ENCODE measurements around the gene ITGB3BP. TPM values are rescaled to one million over a fixed set of nuclear protein-coding genes. Genes with fewer than 3 reads are reported as not detected.
"Not testable (repeated sequence)": the region's sequence is repeated elsewhere in the genome, so short reads cannot be mapped to it uniquely, and the experiment has no call there.

The ITGB3BP gene
- total RNA-seq, 1 donor, result 18.1 TPM

GRCh38 chr1:63442141-63442475 lies 80.9 kb downstream of the ITGB3BP start:
- TF ChIP-seq CTCF (IDR thresholded peaks at IDR 0.05; ENCODE audit: insufficient read depth, low read depth, low read length), result no peak
- H3K4me3 ChIP-seq (ENCODE audit: low read depth, low read length), result no peak overlapping the region
- no peak for DNase-seq (ENCODE audit: low read depth)

- no peak for TF ChIP-seq CTCF (IDR thresholded peaks at IDR 0.05; ENCODE audit: insufficient read depth, low read depth, low read length)
- no peak overlapping the region for H3K4me3 ChIP-seq (ENCODE audit: low read depth, low read length)
- DNase-seq (ENCODE audit: low read depth), result peak; percentile 34
Observed at GRCh38 chr1:63435161-63435560, 87.9 kb downstream of the ITGB3BP start.

GRCh38 chr1:63429281-63429680 lies 93.7 kb downstream of the ITGB3BP start:
- no peak for DNase-seq (ENCODE audit: low read depth)
- no peak for TF ChIP-seq CTCF (IDR thresholded peaks at IDR 0.05; ENCODE audit: insufficient read depth, low read depth, low read length)
- H3K4me3 ChIP-seq (ENCODE audit: low read depth, low read length), result no peak overlapping the region

GRCh38 chr1:63428815-63429214 lies 94.2 kb downstream of the ITGB3BP start:
- DNase-seq (ENCODE audit: low read depth), result no peak
- H3K4me3 ChIP-seq (ENCODE audit: low read depth, low read length), result no peak overlapping the region
- no peak for TF ChIP-seq CTCF (IDR thresholded peaks at IDR 0.05; ENCODE audit: insufficient read depth, low read depth, low read length)

- DNase-seq (ENCODE audit: low read depth), result no peak
- no peak overlapping the region for H3K4me3 ChIP-seq (ENCODE audit: low read depth, low read length)
- TF ChIP-seq CTCF (IDR thresholded peaks at IDR 0.05; ENCODE audit: insufficient read depth, low read depth, low read length), result no peak
Observed at GRCh38 chr1:63423649-63424048, 99.4 kb downstream of the ITGB3BP start.

GRCh38 chr1:63420746-63421145 lies 102.3 kb downstream of the ITGB3BP start:
- H3K4me3 ChIP-seq (ENCODE audit: low read depth, low read length); DNase-seq (ENCODE audit: low read depth): not testable (repeated sequence)

- DNase-seq (ENCODE audit: low read depth), result no peak
- no peak for TF ChIP-seq CTCF (IDR thresholded peaks at IDR 0.05; ENCODE audit: insufficient read depth, low read depth, low read length)
Observed at GRCh38 chr1:63418101-63418500, 104.9 kb downstream of the ITGB3BP start.

More at GRCh38 chr1:63418101-63418500, 104.9 kb downstream of the ITGB3BP start:
- H3K4me3 ChIP-seq (ENCODE audit: low read depth, low read length), result no peak overlapping the region

All from fibroblast of villous mesenchyme (primary cell).